Endothelial cell of umbilical vein (primary cell): ENCODE results near the gene PNLIPRP2. TPM values are rescaled to one million over a fixed set of nuclear protein-coding genes. Genes with fewer than 3 reads are reported as not detected.

ENCODE experiments used
- BruUV-seq: library from RNA; stranded (reverse); fragments of 400-500 nt; replicated peaks from 2 replicates; lab custom pipeline; 2021; lab: Mats Ljungman, UMichigan
- CTCF ChIA-PET: fragments of 300-600, 350-600 bp; sonication (Branson Sonifier 250); formaldehyde crosslinking; loops from one replicate; lab custom pipeline; 2021; ENCODE audit warnings: antibody characterized with exemption, inconsistent platforms; lab: Charles Lee
- POLR2A ChIA-PET: fragments of 300-600, 350-600 bp; sonication (Branson Sonifier 250); formaldehyde crosslinking; loops from one replicate; lab custom pipeline; 2021; ENCODE audit warnings: antibody characterized with exemption, inconsistent platforms; lab: Charles Lee
- DNase-seq: peaks from one replicate; pipeline ENCODE4 v3.0.0-alpha.2; 2011; ENCODE audit warnings: low read depth, low spot score
- FAIRE-seq: peaks from 2 replicates; lab custom pipeline; 2011; peaks lifted over from hg19 to GRCh38; lab: Jason Lieb, UNC
- H2AFZ ChIP-seq: 2 replicates; pipeline ENCODE4 v1.6.0; 2012; ENCODE audit warnings: low read depth, low read length, control low read depth, inconsistent platforms
- H3K27ac ChIP-seq: 2 replicates; pipeline ENCODE4 v1.5.1; 2011; ENCODE audit warnings: low read depth, mild to moderate bottlenecking, control low read depth, low read length, moderate library complexity; ENCODE audit not compliant: insufficient read depth
- H3K27me3 ChIP-seq, 2 experiments: 2 replicates each; pipeline versions ENCODE4 v1.6.0 to v1.6.1; 2011; ENCODE audit warnings: low read length in 2 of 2, mixed read lengths in 1 of 2; ENCODE audit not compliant: control insufficient read depth in 2 of 2, insufficient read depth in 2 of 2
- H3K36me3 ChIP-seq, 2 experiments: 2 replicates in 1 of 2; 3 replicates in 1 of 2; pipeline ENCODE4 v1.5.1; 2011; ENCODE audit warnings: low read length in 2 of 2, mild to moderate bottlenecking in 1 of 2, moderate library complexity in 1 of 2; ENCODE audit not compliant: control insufficient read depth in 2 of 2, insufficient read depth in 2 of 2; ENCODE audit errors: extremely low read depth in 1 of 2
- H3K4me1 ChIP-seq: 3 replicates; pipeline ENCODE4 v1.5.1; 2011; ENCODE audit warnings: mild to moderate bottlenecking, low read length; ENCODE audit not compliant: control insufficient read depth, insufficient read depth; ENCODE audit errors: extremely low read depth
- H3K4me2 ChIP-seq: 2 replicates; pipeline ENCODE4 v1.6.1; 2011; ENCODE audit warnings: low read length, control low read depth, mixed read lengths; ENCODE audit not compliant: insufficient read depth
- H3K4me3 ChIP-seq, 3 experiments: fragments of 200-600 bp in 1 of 3; sonication (generic), shearing (Covaris generic) in 1 of 3; replicated peaks in 1 of 3; 2 replicates each; pipeline ENCODE4 v1.5.1; 2011 to 2016; ENCODE audit warnings: control low read depth in 3 of 3, low read length in 3 of 3, mild to moderate bottlenecking in 2 of 3, inconsistent platforms in 1 of 3, low read depth in 1 of 3, moderate library complexity in 1 of 3; ENCODE audit not compliant: insufficient read depth in 1 of 3
- H3K79me2 ChIP-seq: 2 replicates; pipeline ENCODE4 v1.6.0; 2012; ENCODE audit warnings: low read length, inconsistent platforms; ENCODE audit not compliant: control insufficient read depth, insufficient read depth
- H3K9ac ChIP-seq: replicated peaks from 2 replicates; pipeline ENCODE3; 2011; ENCODE audit warnings: low read length, control low read depth; ENCODE audit not compliant: insufficient read depth; ENCODE audit errors: extremely low read depth
- H3K9me1 ChIP-seq: replicated peaks from 3 replicates; pipeline ENCODE4 v1.6.0; 2011; ENCODE audit warnings: mild to moderate bottlenecking, low read length; ENCODE audit not compliant: control insufficient read depth, insufficient read depth; ENCODE audit errors: extremely low read depth
- H3K9me3 ChIP-seq: replicated peaks from 2 replicates; pipeline ENCODE4 v1.5.1; 2012; ENCODE audit warnings: low read length, inconsistent platforms; ENCODE audit not compliant: control insufficient read depth, insufficient read depth
- H4K20me1 ChIP-seq: replicated peaks from 2 replicates; pipeline ENCODE3; 2011; ENCODE audit warnings: mild to moderate bottlenecking, low read length; ENCODE audit not compliant: control insufficient read depth, insufficient read depth; ENCODE audit errors: extremely low read depth
- CTCF ChIP-seq, 2 donors: IDR thresholded peaks; 1 replicate in 1 of 2; 2 replicates in 1 of 2; pipeline ENCODE4 v1.5.1; 2011; ENCODE audit warnings: low read length in 2 of 2, mild to moderate bottlenecking in 2 of 2, moderate library complexity in 2 of 2, control low read depth in 1 of 2, inconsistent platforms in 1 of 2, low read depth in 1 of 2; ENCODE audit not compliant: insufficient read depth in 1 of 2; ENCODE audit errors: extremely low read depth in 1 of 2
- FOS ChIP-seq: IDR thresholded peaks from 2 replicates; pipeline ENCODE4 v1.6.1; 2011; ENCODE audit warnings: mild to moderate bottlenecking, low read length, moderate library complexity, borderline replicate concordance; ENCODE audit not compliant: insufficient read depth
- GATA2 ChIP-seq: IDR thresholded peaks from 2 replicates; pipeline ENCODE4 v1.7.0; 2011; ENCODE audit warnings: low read depth, mild to moderate bottlenecking, moderate library complexity, mixed read lengths, low read length; ENCODE audit not compliant: insufficient read length, insufficient read depth
- JUN ChIP-seq: IDR thresholded peaks from 2 replicates; pipeline ENCODE4 v1.6.1; 2011; ENCODE audit warnings: borderline replicate concordance, low read depth; ENCODE audit not compliant: insufficient read length, insufficient read depth
- MAX ChIP-seq: IDR thresholded peaks from 2 replicates; pipeline ENCODE4 v1.6.1; 2011; ENCODE audit not compliant: insufficient read depth, insufficient read length
- POLR2AphosphoS5 ChIP-seq: IDR thresholded peaks from 2 replicates; pipeline ENCODE4 v1.6.1; 2012; ENCODE audit warnings: low read depth, mild to moderate bottlenecking, control low read depth, low read length, moderate library complexity; ENCODE audit not compliant: insufficient read depth
- dilution Hi-C: fragments of 300-500 bp; cut with MboI; formaldehyde crosslinking; loops from one replicate; pipeline ENCODE4 v1.15.0; 2019; ENCODE audit warnings: low sequenced_read_pairs; ENCODE audit not compliant: extremely low pct_ligation_motif_present
- intact Hi-C: fragments of 100-400 bp; cut with micrococcal nuclease; formaldehyde crosslinking; loops from one replicate; pipeline ENCODE4 v1.10.0; 2022
- polyA plus RNA-seq, 4 experiments: library from polyadenylated mRNA; depleted of rRNA in 3 of 4; stranded (reverse) in 3 of 4; unstranded in 1 of 4; fragments of >200 nt; gene quantifications; 2 replicates each; pipeline versions ENCODE4 v1.2.1 to v1.2.3, GENCODE V29; 2011 to 2012; ENCODE audit warnings: missing spikeins in 1 of 4
- total RNA-seq: library from RNA; stranded (reverse); gene quantifications from 2 replicates; pipeline ENCODE4 v1.2.3, GENCODE V29; 2021

PNLIPRP2 gene
- total and polyA plus RNA-seq, 2 donors (not counting 3 experiments of a cell fraction or from before 2014, with no cell fraction given): not detected

- H3K4me1 ChIP-seq: no peaks in the 10 kb centered on the region
- H3K4me2 ChIP-seq: no peak overlapping the region
- CTCF ChIA-PET: no interaction called here
- no TSS peak for BruUV-seq
- no peaks in the 10 kb centered on the region for H4K20me1 ChIP-seq
- H3K27ac ChIP-seq: no peak overlapping the region
- H3K79me2 ChIP-seq: no peaks in the 10 kb centered on the region
- H2AFZ ChIP-seq: no peak overlapping the region
- H3K9me3 ChIP-seq: no peaks in the 10 kb centered on the region
- no peaks in the 10 kb centered on the region for H3K27me3 ChIP-seq
- intact Hi-C loops: loop anchor here (5.0 kb wide), 1 partner anchor 1406 kb away; no protein-coding TSS in a partner anchor
- no peak for TF ChIP-seq GATA2
- H3K9me1 ChIP-seq: no peaks in the 10 kb centered on the region
- no peak overlapping the region for H3K4me3 ChIP-seq
- dilution Hi-C loops: no loop called here
- FAIRE-seq (no peak), DNase-seq (no peak)
- POLR2A ChIA-PET: no interaction called here
- H3K9ac ChIP-seq: no peak overlapping the region
- H3K36me3 ChIP-seq: no peaks in the 10 kb centered on the region
These were observed 47.3 kb downstream of the PNLIPRP2 start for GRCh38 chr10:116668018-116668417.

GRCh38 chr10:116668446-116668845, 47.7 kb downstream of the PNLIPRP2 start:
- no peak for DNase-seq
- no peak overlapping the region for H3K27ac ChIP-seq
- H3K4me3 ChIP-seq: no peak overlapping the region
- no peaks in the 10 kb centered on the region for H3K36me3 ChIP-seq
- no peak overlapping the region for H3K9ac ChIP-seq
- H2AFZ ChIP-seq: no peak overlapping the region
- ChIA-PET CTCF (no interaction called here), POLR2A (no interaction called here)
- FAIRE-seq: no peak
- intact Hi-C loops: loop anchor here (5.0 kb wide), 1 partner anchor 1406 kb away; no protein-coding TSS in a partner anchor
- dilution Hi-C loops: no loop called here
- TF ChIP-seq CTCF (IDR thresholded peaks at IDR 0.05; ENCODE audit: extremely low read depth in 1 of 2, insufficient read depth in 1 of 2, low read depth in 1 of 2, low read length in 2 of 2): no peak
- TF ChIP-seq FOS: no peak
- no peak for TF ChIP-seq MAX
- no peak for TF ChIP-seq POLR2AphosphoS5
- no peak for TF ChIP-seq GATA2
- no peak for TF ChIP-seq JUN
- no peaks in the 10 kb centered on the region for H3K79me2 ChIP-seq
- no peaks in the 10 kb centered on the region for H3K9me1 ChIP-seq
- H3K4me2 ChIP-seq: no peak overlapping the region
- no peaks in the 10 kb centered on the region for H3K27me3 ChIP-seq
- H3K9me3 ChIP-seq: no peaks in the 10 kb centered on the region
- no peaks in the 10 kb centered on the region for H4K20me1 ChIP-seq
- no TSS peak for BruUV-seq
- H3K4me1 ChIP-seq: no peaks in the 10 kb centered on the region
